Liver (tissue), 9 donors: ENCODE results near the gene KTN1. TPM values are rescaled to one million over a fixed set of nuclear protein-coding genes. Genes with fewer than 3 reads are reported as not detected.

Source experiments
- DNase-seq: peaks from one replicate; pipeline ENCODE4 v3.0.0-alpha.2; 2017; ENCODE audit warnings: low spot score
- H3K27ac ChIP-seq, 2 donors: one replicate each; pipeline ENCODE4 v1.7.0; 2013; ENCODE audit warnings: inconsistent platforms in 2 of 2, low read length in 2 of 2, control low read depth in 1 of 2, low read depth in 1 of 2, mild to moderate bottlenecking in 1 of 2
- H3K27me3 ChIP-seq, 4 donors: one replicate each; pipeline versions ENCODE4 v1.6.1 to v1.7.0; 2013; ENCODE audit warnings: low read length in 3 of 4, inconsistent platforms in 1 of 4, mild to moderate bottlenecking in 1 of 4, moderate library complexity in 1 of 4; ENCODE audit not compliant: control insufficient read depth in 4 of 4, insufficient read depth in 4 of 4
- H3K36me3 ChIP-seq, 4 donors: one replicate each; pipeline versions ENCODE4 v1.6.1 to v1.7.0; 2013; ENCODE audit warnings: low read length in 3 of 4, mild to moderate bottlenecking in 3 of 4, low read depth in 1 of 4, moderate library complexity in 1 of 4; ENCODE audit not compliant: control insufficient read depth in 4 of 4, insufficient read depth in 3 of 4
- H3K4me1 ChIP-seq, 4 donors: one replicate each; pipeline versions ENCODE4 v1.6.1 to v1.7.0; 2013; ENCODE audit warnings: low read length in 3 of 4, mild to moderate bottlenecking in 3 of 4, moderate library complexity in 1 of 4; ENCODE audit not compliant: control insufficient read depth in 4 of 4, insufficient read depth in 4 of 4
- H3K4me3 ChIP-seq, 3 donors: one replicate each; pipeline versions ENCODE4 v1.6.1 to v1.7.0; 2013; ENCODE audit warnings: low read length in 3 of 3, control low read depth in 1 of 3, low read depth in 1 of 3, mild to moderate bottlenecking in 1 of 3
- H3K9ac ChIP-seq, 2 donors: one replicate each; pipeline ENCODE4 v1.7.0; 2013; ENCODE audit warnings: low read length in 2 of 2, mild to moderate bottlenecking in 2 of 2, moderate library complexity in 2 of 2, control low read depth in 1 of 2, low read depth in 1 of 2
- H3K9me3 ChIP-seq, 4 donors: one replicate each; pipeline versions ENCODE4 v1.6.1 to v1.7.0; 2013; ENCODE audit warnings: low read length in 3 of 4; ENCODE audit not compliant: control insufficient read depth in 4 of 4
- ATF3 ChIP-seq: IDR thresholded peaks from 2 replicates; pipeline ENCODE4 v1.6.1; 2016; ENCODE audit warnings: antibody characterized with exemption
- CTCF ChIP-seq: fragments of 150-350 bp; IDR thresholded peaks from 2 replicates; pipeline ENCODE4 v1.5.1; 2017; ENCODE audit warnings: improper control_type of control experiment, low read depth, low read length; ENCODE audit not compliant: missing input control
- EGR1 ChIP-seq, 2 donors: IDR thresholded peaks; 2 replicates each; pipeline ENCODE4 v1.6.1; 2016 to 2018; ENCODE audit warnings: antibody characterized with exemption in 2 of 2, low read depth in 2 of 2
- FOXA1 ChIP-seq: IDR thresholded peaks from 2 replicates; pipeline ENCODE4 v1.6.1; 2016; ENCODE audit warnings: antibody characterized with exemption
- FOXA2 ChIP-seq: IDR thresholded peaks from 2 replicates; pipeline ENCODE4 v1.6.1; 2016; ENCODE audit warnings: antibody characterized with exemption
- GABPA ChIP-seq, 2 donors: IDR thresholded peaks in 1 of 2; conservative IDR thresholded peaks in 1 of 2; 2 replicates each; pipeline ENCODE4 v1.6.1; 2016; ENCODE audit warnings: antibody characterized with exemption in 2 of 2, mild to moderate bottlenecking in 1 of 2, moderate library complexity in 1 of 2
- HNF4A ChIP-seq, 2 donors: conservative IDR thresholded peaks; 2 replicates each; pipeline ENCODE4 v1.6.1; 2016; ENCODE audit warnings: antibody characterized with exemption in 2 of 2, mild to moderate bottlenecking in 2 of 2
- HNF4G ChIP-seq: IDR thresholded peaks from 2 replicates; pipeline ENCODE4 v1.6.1; 2016; ENCODE audit warnings: antibody characterized with exemption
- JUND ChIP-seq, 2 donors: IDR thresholded peaks; 2 replicates each; pipeline ENCODE4 v1.6.1; 2016; ENCODE audit warnings: antibody characterized with exemption in 2 of 2
- MAX ChIP-seq: IDR thresholded peaks from 2 replicates; pipeline ENCODE4 v1.6.1; 2016; ENCODE audit warnings: antibody characterized with exemption
- NR2F2 ChIP-seq: IDR thresholded peaks from 2 replicates; pipeline ENCODE4 v1.6.1; 2016; ENCODE audit warnings: antibody characterized with exemption
- RAD21 ChIP-seq, 2 donors: IDR thresholded peaks; 2 replicates each; pipeline ENCODE4 v1.6.1; 2016; ENCODE audit warnings: antibody characterized with exemption in 2 of 2, mild to moderate bottlenecking in 2 of 2
- REST ChIP-seq: IDR thresholded peaks from 2 replicates; pipeline ENCODE4 v1.6.1; 2016; ENCODE audit warnings: antibody characterized with exemption, mild to moderate bottlenecking
- RXRA ChIP-seq, 2 donors: IDR thresholded peaks; 2 replicates each; pipeline ENCODE4 v1.6.1; 2017 to 2018; ENCODE audit warnings: antibody characterized with exemption in 2 of 2, mild to moderate bottlenecking in 1 of 2
- SP1 ChIP-seq: IDR thresholded peaks from 2 replicates; pipeline ENCODE4 v1.6.1; 2018; ENCODE audit warnings: antibody characterized with exemption, mild to moderate bottlenecking
- TAF1 ChIP-seq: conservative IDR thresholded peaks from 2 replicates; pipeline ENCODE4 v1.6.1; 2016; ENCODE audit warnings: antibody characterized with exemption, mild to moderate bottlenecking
- YY1 ChIP-seq: IDR thresholded peaks from 2 replicates; pipeline ENCODE4 v1.6.1; 2016; ENCODE audit warnings: antibody characterized with exemption, mild to moderate bottlenecking
- ZBTB33 ChIP-seq: IDR thresholded peaks from 2 replicates; pipeline ENCODE4 v1.6.1; 2016; ENCODE audit warnings: antibody characterized with exemption
- WGBS: extraction: QIAGEN DNeasy Blood & Tissue Kit; methylation state at CpG from one replicate; pipeline ENCODE4 v1.1.7; 2013; 5-methylcytosine and 5-hydroxymethylcytosine counted together
- polyA plus RNA-seq, 2 donors: library from polyadenylated mRNA; stranded (reverse) in 1 of 2; unstranded in 1 of 2; fragments of 200-250 nt in 1 of 2; fragments of >200 nt in 1 of 2; fragmentation: Nextera tagmentation in 1 of 2; extraction: Ambion mirVana in 1 of 2; gene quantifications; one replicate each; pipeline versions ENCODE4 v1.2.1 to v1.2.3, GENCODE V29; 2013 to 2015
- total RNA-seq, 2 donors: library from RNA; depleted of rRNA; stranded (reverse); fragments of >200 nt; gene quantifications; one replicate each; pipeline ENCODE4 v1.2.3, GENCODE V29; 2014
- donor health status: healthy.
- donor health status: healthy.
- donor health status: healthy.
- donor health status: healthy.
- donor health status: healthy.

KTN1 gene
- total and polyA plus RNA-seq, 4 donors, result 34.9 to 141 (median 59.6) TPM

- Histone ChIP-seq H3K4me1 (no peaks in the 10 kb centered on the region), H3K4me3 (no peak overlapping the region), H3K27me3 (no peaks in the 10 kb centered on the region), H3K27ac (no peak overlapping the region), H3K9ac (no peak overlapping the region), H3K36me3 (no peaks in the 10 kb centered on the region), H3K9me3 (peaks cover 0 to 3% (median 0%) of the 10 kb centered on the region in 4 donors)
- TF ChIP-seq TAF1, result no peak
- TF ChIP-seq GABPA (IDR thresholded peaks at IDR 0.05 in 1 of 2, conservative IDR thresholded peaks at IDR 0.05 in 1 of 2), result no peak
- TF ChIP-seq JUND (IDR thresholded peaks at IDR 0.05), result no peak
- no peak for TF ChIP-seq YY1
- no peak for TF ChIP-seq ZBTB33
- DNase-seq, result no peak
Measured at GRCh38 chr14:55537782-55538181, 42.2 kb upstream of the KTN1 start.

- 90% methylated on average over 2 of the region's 2 CpGs for WGBS
- H3K4me3 ChIP-seq, result no peak overlapping the region
- H3K9ac ChIP-seq, result no peak overlapping the region
- no peaks in the 10 kb centered on the region for H3K27me3 ChIP-seq
- H3K4me1 ChIP-seq, result peaks cover 0 to 1% (median 0%) of the 10 kb centered on the region in 4 donors
- H3K9me3 ChIP-seq, result peaks cover 0 to 3% (median 0%) of the 10 kb centered on the region in 4 donors
- TF ChIP-seq HNF4G (no peak), SP1 (no peak), FOXA1 (no peak), EGR1 (IDR thresholded peaks at IDR 0.05; ENCODE audit: low read depth in 2 of 2) (no peak), JUND (IDR thresholded peaks at IDR 0.05) (no peak), ZBTB33 (no peak), FOXA2 (no peak), ATF3 (no peak), YY1 (no peak), NR2F2 (no peak), RXRA (IDR thresholded peaks at IDR 0.05) (no peak), MAX (no peak), RAD21 (IDR thresholded peaks at IDR 0.05) (no peak), HNF4A (conservative IDR thresholded peaks at IDR 0.05) (no peak), CTCF (no peak), REST (no peak), GABPA (IDR thresholded peaks at IDR 0.05 in 1 of 2, conservative IDR thresholded peaks at IDR 0.05 in 1 of 2) (no peak), TAF1 (no peak)
- DNase-seq, result no peak
- H3K36me3 ChIP-seq, result no peaks in the 10 kb centered on the region
- no peak overlapping the region for H3K27ac ChIP-seq
Measured at GRCh38 chr14:55539975-55540374, 40.0 kb upstream of the KTN1 start.
